OCI-LY7 (cell line): ENCODE measurements around the gene AMIGO3. TPM values are rescaled to one million over a fixed set of nuclear protein-coding genes. Genes with fewer than 3 reads are reported as not detected.
A peak's percentile ranks its signal among the peaks of the same experiment; 100 is the strongest.

ENCODE experiments used
- BruUV-seq: library from RNA; stranded (reverse); fragments of 400-500 nt; replicated peaks from 2 replicates; lab custom pipeline; 2021; lab: Mats Ljungman, UMichigan
- CTCF ChIA-PET: fragments of 300-600 bp; sonication (Branson Sonifier 250); formaldehyde crosslinking; loops from one replicate; lab custom pipeline; 2022; ENCODE audit warnings: antibody characterized with exemption; ENCODE audit not compliant: unreplicated experiment; lab: Charles Lee
- POLR2A ChIA-PET: fragments of 300-600 bp; sonication (Branson Sonifier 250); formaldehyde crosslinking; loops from one replicate; lab custom pipeline; 2022; ENCODE audit warnings: antibody characterized with exemption; lab: Charles Lee
- DNase-seq: peaks from one replicate; pipeline ENCODE4 v3.0.0-alpha.2; 2015; ENCODE audit warnings: low spot score
- H2AFZ ChIP-seq: fragments of 200-600 bp; sonication (generic), shearing (Covaris generic); 2 replicates; pipeline ENCODE4 v1.6.1; 2014; ENCODE audit warnings: mild to moderate bottlenecking, antibody characterized with exemption, low read length, moderate library complexity
- H3K27ac ChIP-seq: fragments of 200-600 bp; sonication (generic); 2 replicates; pipeline ENCODE4 v1.5.1; 2014; ENCODE audit warnings: mixed run types, low read depth, mild to moderate bottlenecking, moderate library complexity, low read length, inconsistent platforms; ENCODE audit not compliant: poor library complexity, severe bottlenecking
- H3K36me3 ChIP-seq: fragments of 200-600 bp; sonication (generic); 2 replicates; pipeline ENCODE4 v1.6.1; 2014; ENCODE audit warnings: mild to moderate bottlenecking, antibody characterized with exemption, low read length, moderate library complexity, mixed read lengths; ENCODE audit not compliant: insufficient read depth
- H3K4me1 ChIP-seq: fragments of 200-600 bp; sonication (generic); 2 replicates; pipeline ENCODE4 v1.5.1; 2014; ENCODE audit warnings: mild to moderate bottlenecking, low read length; ENCODE audit not compliant: insufficient read depth, poor library complexity, severe bottlenecking
- H3K4me2 ChIP-seq: fragments of 200-600 bp; sonication (generic); 2 replicates; pipeline ENCODE4 v1.6.1; 2014; ENCODE audit warnings: mild to moderate bottlenecking, low read length
- H3K4me3 ChIP-seq: fragments of 200-600 bp; sonication (generic); 2 replicates; pipeline ENCODE4 v1.5.1; 2014; ENCODE audit warnings: mild to moderate bottlenecking, low read depth, low read length; ENCODE audit not compliant: poor library complexity, severe bottlenecking
- H3K79me2 ChIP-seq: fragments of 200-600 bp; sonication (generic); 2 replicates; pipeline ENCODE4 v1.6.1; 2016; ENCODE audit warnings: low read depth, mild to moderate bottlenecking, low read length, moderate library complexity, mixed read lengths; ENCODE audit not compliant: insufficient read depth
- H3K9me2 ChIP-seq: fragments of 200-600 bp; sonication (generic); 2 replicates; pipeline ENCODE4 v1.6.1; 2016; ENCODE audit warnings: mild to moderate bottlenecking, low read length, mixed read lengths; ENCODE audit not compliant: insufficient read depth
- H3K9me3 ChIP-seq: fragments of 200-600 bp; sonication (generic); 2 replicates; pipeline ENCODE4 v1.6.1; 2014; ENCODE audit warnings: mild to moderate bottlenecking, mixed run types, low read length, mixed read lengths
- H4K20me1 ChIP-seq: fragments of 200-600 bp; sonication (generic); 2 replicates; pipeline ENCODE4 v1.6.1; 2014; ENCODE audit warnings: mild to moderate bottlenecking, antibody characterized with exemption, low read length, moderate library complexity, mixed read lengths; ENCODE audit not compliant: insufficient read depth
- CTCF ChIP-seq: fragments of 200-600 bp; sonication (generic); conservative IDR thresholded peaks from 2 replicates; pipeline ENCODE4 v1.5.1; 2014; ENCODE audit warnings: mild to moderate bottlenecking, antibody characterized with exemption, low read length, moderate library complexity, mixed read lengths
- EZH2phosphoT487 ChIP-seq: fragments of 200-600 bp; sonication (generic); IDR thresholded peaks from 2 replicates; pipeline ENCODE4 v1.6.1; 2018; ENCODE audit warnings: low read depth, borderline replicate concordance, mild to moderate bottlenecking, mixed run types, antibody characterized with exemption, low read length, moderate library complexity, mixed read lengths
- intact Hi-C: fragments of 100-400 bp; cut with micrococcal nuclease; formaldehyde crosslinking; loops from one replicate; pipeline ENCODE4 v1.10.0; 2022; ENCODE audit not compliant: unreplicated experiment
- total RNA-seq, 2 experiments: library from RNA; depleted of rRNA in 1 of 2; stranded (reverse); fragments of >200 nt in 1 of 2; shearing (Covaris generic) in 1 of 2; gene quantifications; 2 replicates each; pipeline ENCODE4 v1.2.3, GENCODE V29; 2014 to 2022

Gene AMIGO3
- total RNA-seq, 2 experiments from 2014 or later: 0.80 to 4.4 TPM

- peaks cover 17% of the 10 kb centered on the region for H3K4me1 ChIP-seq
- peak overlapping the region; percentile 83 for H3K4me2 ChIP-seq
- H3K4me3 ChIP-seq: peak overlapping the region; percentile 89
- peak overlapping the region; percentile 84 for H3K27ac ChIP-seq
- no TSS peak for BruUV-seq
- ChIA-PET CTCF (interaction anchor here (1.4 kb wide), 1 partner anchor 134 kb away, joined by 10 read pairs; no protein-coding TSS in a partner anchor), POLR2A (interaction anchor here (0.6 to 2.8 kb wide), 4 partner anchors 133 to 508 kb away, joined by 3 to 18 read pairs (median 5); partner anchors contain the start of gene USP4)
- TF ChIP-seq CTCF (no peak), EZH2phosphoT487 (no peak)
- peaks cover 25% of the 10 kb centered on the region for H3K36me3 ChIP-seq
- no peaks in the 10 kb centered on the region for H3K9me2 ChIP-seq
- H2AFZ ChIP-seq: peak overlapping the region; percentile 53; the same call in 1 of the 2 replicates
- H4K20me1 ChIP-seq: no peaks in the 10 kb centered on the region
- intact Hi-C loops: loop anchor here (5.0 kb wide), 2 partner anchors 331 to 581 kb away; partner anchors contain the start of genes QRICH1 and USP4
- DNase-seq: peak; percentile 51
- no peaks in the 10 kb centered on the region for H3K9me3 ChIP-seq
- peaks cover 8% of the 10 kb centered on the region; the same call in 1 of the 2 replicates for H3K79me2 ChIP-seq
Observed at GRCh38 chr3:49673121-49673714, 46.3 kb downstream of the AMIGO3 start.

- ChIA-PET POLR2A (interaction anchor here (0.6 to 2.8 kb wide), 6 partner anchors 19 to 643 kb away, joined by 3 to 18 read pairs (median 3); no protein-coding TSS in a partner anchor), CTCF (interaction anchor here (1.6 kb wide), 2 partner anchors 132 to 134 kb away, joined by 5 to 6 read pairs; no protein-coding TSS in a partner anchor)
- Histone ChIP-seq H3K4me3 (peak overlapping the region; percentile 5), H3K4me1 (peaks cover 17% of the 10 kb centered on the region), H2AFZ (no peak overlapping the region), H3K4me2 (peak overlapping the region; percentile 52), H3K9me3 (no peaks in the 10 kb centered on the region), H3K9me2 (no peaks in the 10 kb centered on the region), H3K36me3 (peaks cover 10% of the 10 kb centered on the region), H3K27ac (peak overlapping the region; percentile 19), H4K20me1 (no peaks in the 10 kb centered on the region), H3K79me2 (peaks cover 8% of the 10 kb centered on the region; the same call in 1 of the 2 replicates)
- DNase-seq: peak; percentile 78
- intact Hi-C loops: loop anchor here (1.0 to 5.0 kb wide), 3 partner anchors 132 to 579 kb away; partner anchors contain the start of genes QRICH1 and USP4
- BruUV-seq: TSS peak; percentile 56
- TF ChIP-seq EZH2phosphoT487 (no peak), CTCF (peak; percentile 89)
Observed at GRCh38 chr3:49671291-49672288, 47.9 kb downstream of the AMIGO3 start.
